Body of pancreas (tissue), 4 donors: ENCODE measurements around the gene CRIM1. TPM values are rescaled to one million over a fixed set of nuclear protein-coding genes. Genes with fewer than 3 reads are reported as not detected.

Source experiments
- ATAC-seq: fragments of 150-250 bp; one replicate; pipeline ENCODE4 v1.9.1; 2016
- DNase-seq, 4 donors: peaks; one replicate each; pipeline ENCODE4 v3.0.0-alpha.2; 2019
- H3K27ac ChIP-seq, 4 donors: fragments of 200-600 bp; sonication (generic); 1 replicate in 3 of 4; 2 replicates in 1 of 4; pipeline versions ENCODE4 v1.5.1 to v1.6.1; 2016 to 2019; ENCODE audit warnings: mild to moderate bottlenecking in 1 of 4, mixed read lengths in 1 of 4, moderate library complexity in 1 of 4
- H3K27me3 ChIP-seq, 2 donors: fragments of 200-600 bp; sonication (generic); one replicate each; pipeline ENCODE4 v1.6.0; 2016; ENCODE audit warnings: mild to moderate bottlenecking in 1 of 2
- H3K36me3 ChIP-seq, 2 donors: fragments of 200-600 bp; sonication (generic); replicated peaks in 1 of 2; 2 replicates each; pipeline ENCODE4 v1.5.1; 2016; ENCODE audit warnings: low read depth in 2 of 2; ENCODE audit not compliant: insufficient read depth in 1 of 2
- H3K4me1 ChIP-seq: fragments of 200-600 bp; sonication (generic); one replicate; pipeline ENCODE4 v1.6.0; 2016
- H3K4me3 ChIP-seq, 2 donors: fragments of 200-600 bp; sonication (generic); 1 replicate in 1 of 2; 2 replicates in 1 of 2; pipeline ENCODE4 v1.5.1; 2016 to 2019
- H3K9me3 ChIP-seq, 3 donors: fragments of 200-600 bp; sonication (generic); 1 replicate in 2 of 3; 2 replicates in 1 of 3; pipeline ENCODE4 v1.5.1; 2016
- CTCF ChIP-seq, 7 experiments: fragments of 450-650 bp in 4 of 7; fragments of 200-600 bp in 3 of 7; sonication (generic) in 3 of 7; IDR thresholded peaks; one replicate each; pipeline ENCODE4 v1.5.1; 2016 to 2019; ENCODE audit warnings: antibody characterized with exemption in 7 of 7
- POLR2A ChIP-seq, 3 donors: fragments of 450-650 bp; IDR thresholded peaks; one replicate each; pipeline ENCODE4 v1.6.1; 2016; ENCODE audit warnings: antibody characterized with exemption in 3 of 3, mild to moderate bottlenecking in 2 of 3
- WGBS, 2 donors: methylation state at CpG; one replicate each; pipeline ENCODE4 v1.1.5; 2017; 5-methylcytosine and 5-hydroxymethylcytosine counted together
- intact Hi-C: fragments of 100-400 bp; cut with DNase I; formaldehyde crosslinking; loops from one replicate; pipeline ENCODE4 v1.15.1; 2023
- total RNA-seq, 2 donors: library from RNA; depleted of rRNA; stranded (reverse); fragments of >200 nt; gene quantifications; one replicate each; pipeline ENCODE4 v1.1.0, GENCODE V29; 2016

Gene CRIM1
- total RNA-seq, 2 donors from 2014 or later: 41.5 to 64.6 TPM

- WGBS, 2 donors: 46 to 66% methylated on average over 3 of the region's 3 CpGs
- Histone ChIP-seq H3K27ac (peak overlapping the region in 2 of 4 donors; percentile 33 to 51), H3K4me1 (peaks cover 14% of the 10 kb centered on the region)
Measured at GRCh38 chr2:36569267-36569856, 213.8 kb downstream of the CRIM1 start.

DNA sequence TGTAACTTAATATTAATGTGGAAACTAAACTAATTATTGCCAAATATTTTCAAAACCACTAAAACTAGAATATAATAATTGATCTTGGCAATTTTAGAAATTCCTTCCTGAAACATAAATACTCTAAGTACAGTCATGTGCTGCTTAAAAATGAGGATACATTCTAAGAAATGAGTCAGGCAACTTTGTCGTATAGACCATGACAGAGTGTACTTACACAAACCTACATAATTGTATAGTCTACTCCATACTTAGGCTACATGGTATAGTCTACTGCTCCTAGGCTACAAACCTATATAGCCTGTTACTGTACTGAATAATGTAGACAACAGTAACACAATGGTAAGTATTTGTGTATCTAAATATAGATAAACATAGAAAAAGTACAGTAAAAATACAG is 214.8 kb downstream of the CRIM1 start:
- intact Hi-C loops: no loop called here
- no peak for ATAC-seq
- Histone ChIP-seq H3K4me3 (no peak overlapping the region), H3K9me3 (no peaks in the 10 kb centered on the region), H3K4me1 (peaks cover 14% of the 10 kb centered on the region), H3K27ac (no peak overlapping the region), H3K36me3 (no peaks in the 10 kb centered on the region), H3K27me3 (no peaks in the 10 kb centered on the region)
- 76 to 82% methylated on average over 1 of the region's 1 CpG for WGBS, 2 donors
- TF ChIP-seq CTCF (IDR thresholded peaks at IDR 0.05) (no peak), POLR2A (IDR thresholded peaks at IDR 0.05) (no peak)
- DNase-seq: no peak

More at GRCh38 chr2:36569267-36569856, 213.8 kb downstream of the CRIM1 start:
- H3K9me3 ChIP-seq: no peaks in the 10 kb centered on the region
- H3K4me3 ChIP-seq: no peak overlapping the region
- no peak for DNase-seq
- intact Hi-C loops: no loop called here
- H3K36me3 ChIP-seq: no peaks in the 10 kb centered on the region
- ATAC-seq: no peak
- H3K27me3 ChIP-seq: no peaks in the 10 kb centered on the region
- no peak for TF ChIP-seq CTCF (IDR thresholded peaks at IDR 0.05)
- no peak for TF ChIP-seq POLR2A (IDR thresholded peaks at IDR 0.05)

DNA sequence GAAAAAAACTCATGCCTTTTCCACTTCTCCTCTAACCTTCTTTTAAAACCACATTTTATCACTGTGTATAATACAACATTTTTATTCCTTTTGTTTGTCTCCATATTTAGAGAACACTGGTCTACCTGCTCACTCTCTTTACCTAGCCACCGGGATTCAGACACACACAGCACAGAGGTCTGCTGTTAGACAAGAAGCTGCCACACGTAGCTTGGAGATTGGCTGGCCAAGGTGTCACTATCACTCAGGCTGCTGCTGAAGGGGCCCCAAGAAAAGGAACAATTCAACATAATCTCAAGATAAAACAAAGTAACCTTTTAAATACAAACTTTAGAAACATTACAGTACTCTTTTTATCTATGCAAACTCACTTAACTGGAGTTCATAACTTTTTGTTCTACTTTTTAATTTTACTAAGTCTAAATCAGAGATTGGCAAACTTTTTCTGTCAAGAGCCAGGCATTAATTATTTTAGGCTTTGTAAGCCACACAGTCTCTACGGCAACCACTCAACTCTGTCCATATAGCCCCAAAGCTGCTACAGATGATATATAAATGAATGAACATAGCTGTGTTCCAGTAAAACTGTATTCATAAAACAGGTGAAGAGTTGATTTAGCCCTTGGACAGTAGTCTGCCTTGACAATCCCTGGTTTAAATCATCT is 216.6 kb downstream of the CRIM1 start:
- no peaks in the 10 kb centered on the region for H3K27me3 ChIP-seq
- ATAC-seq: no peak
- no peaks in the 10 kb centered on the region for H3K9me3 ChIP-seq
- 53 to 74% methylated on average over 3 of the region's 3 CpGs for WGBS, 2 donors
- H3K4me1 ChIP-seq: peaks cover 14% of the 10 kb centered on the region
- H3K4me3 ChIP-seq: no peak overlapping the region
- TF ChIP-seq CTCF (IDR thresholded peaks at IDR 0.05): no peak
- TF ChIP-seq POLR2A (IDR thresholded peaks at IDR 0.05): no peak
- no peaks in the 10 kb centered on the region for H3K36me3 ChIP-seq
- intact Hi-C loops: no loop called here
- DNase-seq: no peak
- H3K27ac ChIP-seq: no peak overlapping the region

- WGBS, 2 donors: 66 to 76% methylated on average over 4 of the region's 4 CpGs
- peaks cover 0 to 3% of the 10 kb centered on the region in 2 donors for H3K36me3 ChIP-seq
- TF ChIP-seq POLR2A (IDR thresholded peaks at IDR 0.05) (no peak), CTCF (IDR thresholded peaks at IDR 0.05) (no peak)
- H3K4me1 ChIP-seq: peaks cover 14% of the 10 kb centered on the region
- no peak for ATAC-seq
- DNase-seq: no peak
- no peaks in the 10 kb centered on the region for H3K27me3 ChIP-seq
- intact Hi-C loops: no loop called here
- no peak overlapping the region for H3K27ac ChIP-seq
- H3K4me3 ChIP-seq: no peak overlapping the region
- no peaks in the 10 kb centered on the region for H3K9me3 ChIP-seq
Measured at GRCh38 chr2:36572719-36573059, 217.1 kb downstream of the CRIM1 start.

DNA sequence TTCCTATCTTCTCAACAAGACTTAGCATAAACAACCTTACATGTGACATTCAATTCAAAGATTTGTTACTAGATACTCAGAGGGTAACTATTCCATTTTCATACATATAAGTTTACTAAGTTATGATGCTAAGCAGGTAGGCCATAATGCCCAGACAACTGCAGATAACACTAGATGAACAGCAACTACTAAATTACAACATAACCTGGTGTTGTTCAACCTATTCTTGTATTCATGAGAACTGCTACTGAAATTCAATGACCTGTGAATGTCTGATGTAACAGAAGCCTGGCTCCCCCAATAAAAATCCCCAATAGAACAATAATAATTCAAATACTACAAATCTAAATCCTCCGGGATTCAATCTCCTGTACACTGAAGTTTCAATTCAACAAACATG is 217.6 kb downstream of the CRIM1 start:
- no peak overlapping the region for H3K4me3 ChIP-seq
- H3K27ac ChIP-seq: no peak overlapping the region
- H3K9me3 ChIP-seq: no peaks in the 10 kb centered on the region
- intact Hi-C loops: no loop called here
- TF ChIP-seq CTCF (IDR thresholded peaks at IDR 0.05): no peak
- no peak for TF ChIP-seq POLR2A (IDR thresholded peaks at IDR 0.05)
- DNase-seq (no peak), ATAC-seq (no peak)
- H3K36me3 ChIP-seq: peaks cover 0 to 3% of the 10 kb centered on the region in 2 donors
- H3K27me3 ChIP-seq: no peaks in the 10 kb centered on the region
- 88 to 100% methylated on average over 1 of the region's 1 CpG for WGBS, 2 donors
- peaks cover 14% of the 10 kb centered on the region for H3K4me1 ChIP-seq
